Stimulated activated CD8-positive, alpha-beta memory T cell treated with anti-CD3 and anti-CD28 coated beads, Interleukin-4, amount 100 ng/mL, for 48 hours (primary cell): ENCODE data around the gene INTS3.
A peak's percentile ranks its signal among the peaks of the same experiment; 100 is the strongest.
"Not testable (repeated sequence)": the region's sequence is repeated elsewhere in the genome, so short reads cannot be mapped to it uniquely, and the experiment has no call there.

Source experiments
- DNase-seq: peaks from one replicate; pipeline ENCODE4 v3.0.0-alpha.2; 2020

INTS3 gene

GRCh38 chr1:153711026-153711425 is 16.8 kb upstream of the INTS3 start:
- DNase-seq: no peak

GRCh38 chr1:153716211-153716610 is 11.6 kb upstream of the INTS3 start:
- DNase-seq: not testable (repeated sequence)

GRCh38 chr1:153717330-153717729 is 10.5 kb upstream of the INTS3 start:
- no peak for DNase-seq

GRCh38 chr1:153723687-153724086 is 4.2 kb upstream of the INTS3 start:
- DNase-seq: no peak

GRCh38 chr1:153724634-153725033 is 3.2 kb upstream of the INTS3 start:
- DNase-seq: not testable (repeated sequence)

GRCh38 chr1:153728305-153729066 is 636 bp downstream of the INTS3 start:
- DNase-seq: peak; percentile 56

GRCh38 chr1:153730468-153730988 is 2.7 kb downstream of the INTS3 start:
- no peak for DNase-seq

GRCh38 chr1:153733970-153734369 is 6.1 kb downstream of the INTS3 start:
- no peak for DNase-seq

GRCh38 chr1:153734396-153735089 is 6.7 kb downstream of the INTS3 start:
- no peak for DNase-seq

GRCh38 chr1:153735090-153735420 is 7.2 kb downstream of the INTS3 start:
- no peak for DNase-seq

- DNase-seq: no peak
Measured at GRCh38 chr1:153741986-153742385, 14.1 kb downstream of the INTS3 start.

- no peak for DNase-seq
Measured at GRCh38 chr1:153742411-153743142, 14.7 kb downstream of the INTS3 start.

- no peak for DNase-seq
Measured at GRCh38 chr1:153745417-153745816, 17.6 kb downstream of the INTS3 start.

- DNase-seq: no peak
Measured at GRCh38 chr1:153746174-153746573, 18.3 kb downstream of the INTS3 start.

- no peak for DNase-seq
Measured at GRCh38 chr1:153748903-153749302, 21.1 kb downstream of the INTS3 start.

GRCh38 chr1:153749408-153750005 is 21.7 kb downstream of the INTS3 start:
- peak; percentile 84 for DNase-seq

GRCh38 chr1:153750026-153750995 is 22.5 kb downstream of the INTS3 start:
- DNase-seq: no peak

- no peak for DNase-seq
Measured at GRCh38 chr1:153752072-153752471, 24.2 kb downstream of the INTS3 start.

- DNase-seq: no peak
Measured at GRCh38 chr1:153752571-153753195, 24.8 kb downstream of the INTS3 start.

- no peak for DNase-seq
Measured at GRCh38 chr1:153754266-153754665, 26.4 kb downstream of the INTS3 start.

GRCh38 chr1:153760440-153760839 is 32.6 kb downstream of the INTS3 start:
- no peak for DNase-seq
